Hematopoietic multipotent progenitor cell treated with erythropoietin and hydrocortisone succinate and interleukin-3 and kit ligand, for 15 days (in vitro differentiated cells): ENCODE measurements around the gene SERBP1.
"Not testable (repeated sequence)": the region's sequence is repeated elsewhere in the genome, so short reads cannot be mapped to it uniquely, and the experiment has no call there.

ENCODE experiments used
- DNase-seq: peaks from one replicate; pipeline ENCODE4 v3.0.0-alpha.2; 2015; ENCODE audit warnings: low spot score

Gene SERBP1

GRCh38 chr1:67430358-67431155, at the start of gene SERBP1:
SERBP1 (minus strand) TSS chr1:67430402; CDS start chr1:67430300, 102 bp downstream.
- peak; percentile 93 for DNase-seq

DNA sequence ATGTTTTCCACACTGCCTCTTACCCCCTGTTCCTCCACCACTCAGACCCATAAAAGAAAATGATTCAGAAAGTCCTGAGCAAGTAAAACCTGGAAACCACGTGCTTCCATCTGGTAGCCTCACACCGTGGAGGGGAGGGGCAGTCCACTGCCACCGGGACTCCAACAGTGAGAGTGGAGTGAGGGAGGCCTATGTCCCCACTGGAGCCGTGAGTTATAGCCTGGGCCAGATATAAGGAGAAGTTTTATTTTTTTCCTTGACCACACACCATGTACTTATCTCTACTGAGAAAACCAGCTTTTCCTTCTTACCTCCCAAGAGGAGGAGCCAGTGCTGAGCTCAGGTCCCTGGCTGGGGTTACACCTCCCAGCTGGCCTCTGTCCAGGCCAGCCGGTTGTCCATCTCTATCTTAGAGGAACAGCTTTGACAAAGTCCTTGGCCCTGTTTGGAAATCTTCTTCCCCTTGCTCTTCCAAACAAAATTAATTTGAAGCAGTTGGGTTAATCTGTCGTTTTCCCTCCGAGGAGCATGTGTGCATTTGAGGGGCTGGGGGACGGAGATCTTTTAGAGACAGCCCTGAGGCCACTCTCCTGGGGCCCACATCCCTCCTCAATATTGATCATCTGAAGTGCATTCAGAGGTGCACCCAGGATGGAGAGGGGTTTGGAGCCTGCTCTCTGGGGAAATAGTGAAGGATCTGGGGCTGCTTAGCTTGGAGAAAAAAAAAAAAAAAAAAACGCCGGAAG, 49.1 kb upstream of the SERBP1 start:
- no peak for DNase-seq

GRCh38 chr1:67476906-67477305, 46.7 kb upstream of the SERBP1 start:
- no peak for DNase-seq

DNA sequence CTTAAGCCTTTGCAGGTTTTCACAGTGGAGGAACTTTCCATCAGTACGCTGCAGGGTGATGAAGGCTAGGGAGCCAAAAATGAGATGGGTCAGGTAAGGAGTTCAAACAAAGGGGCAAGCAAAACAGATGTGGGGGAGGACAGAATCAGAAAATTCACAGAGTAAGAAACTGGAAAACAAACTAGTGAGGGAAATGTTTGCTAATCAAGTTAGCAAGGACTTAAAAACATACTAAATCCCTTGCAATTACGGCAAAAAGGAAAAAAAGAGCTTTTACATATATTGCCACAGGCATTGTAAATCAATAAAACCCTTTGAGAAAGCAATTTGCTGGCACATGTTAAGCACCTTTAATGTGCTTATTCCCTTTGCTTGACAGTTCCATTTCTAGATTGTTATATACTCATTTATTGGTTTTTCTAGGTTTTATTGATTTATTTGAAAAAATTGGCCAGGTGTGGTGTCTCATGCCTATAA, 45.8 kb upstream of the SERBP1 start:
- no peak for DNase-seq

- no peak for DNase-seq
Observed at GRCh38 chr1:67472056-67472455, 41.9 kb upstream of the SERBP1 start.

- no peak for DNase-seq
Observed at GRCh38 chr1:67469431-67469830, 39.2 kb upstream of the SERBP1 start.

DNA sequence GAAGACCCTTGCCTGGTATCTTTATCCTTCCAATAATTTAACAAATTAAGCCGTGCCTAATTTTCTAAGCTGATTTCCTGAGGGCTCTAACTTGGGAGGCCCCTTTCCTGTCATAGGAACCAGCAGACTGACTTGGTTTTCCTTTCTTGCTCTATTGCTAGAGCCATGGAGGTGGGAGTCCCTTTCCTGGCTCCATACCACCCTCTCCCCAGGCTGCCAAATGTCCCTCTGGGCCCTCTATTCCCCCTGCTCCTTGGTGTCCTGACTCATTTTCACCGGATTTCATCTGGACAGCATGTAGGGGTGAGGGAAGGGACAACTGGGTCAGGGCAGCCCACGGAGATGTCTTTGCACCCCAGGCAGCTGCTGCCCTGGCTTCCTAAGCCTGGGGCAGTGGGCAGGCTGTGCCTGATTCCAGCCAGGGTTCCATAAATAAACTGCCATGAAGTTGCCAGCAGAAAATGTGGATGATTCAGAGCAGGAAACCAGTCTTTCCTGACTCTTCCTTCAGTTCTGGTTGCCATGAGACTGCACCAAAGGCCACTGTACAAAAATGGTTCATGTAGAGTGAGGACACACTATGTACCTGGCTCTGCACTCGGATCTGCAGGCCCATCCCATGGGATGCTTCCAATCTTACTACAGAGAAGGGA, 38.0 kb upstream of the SERBP1 start:
- DNase-seq, result no peak

- no peak for DNase-seq
Observed at GRCh38 chr1:67465375-67465774, 35.2 kb upstream of the SERBP1 start.

- no peak for DNase-seq
Observed at GRCh38 chr1:67464746-67465145, 34.5 kb upstream of the SERBP1 start.

DNA sequence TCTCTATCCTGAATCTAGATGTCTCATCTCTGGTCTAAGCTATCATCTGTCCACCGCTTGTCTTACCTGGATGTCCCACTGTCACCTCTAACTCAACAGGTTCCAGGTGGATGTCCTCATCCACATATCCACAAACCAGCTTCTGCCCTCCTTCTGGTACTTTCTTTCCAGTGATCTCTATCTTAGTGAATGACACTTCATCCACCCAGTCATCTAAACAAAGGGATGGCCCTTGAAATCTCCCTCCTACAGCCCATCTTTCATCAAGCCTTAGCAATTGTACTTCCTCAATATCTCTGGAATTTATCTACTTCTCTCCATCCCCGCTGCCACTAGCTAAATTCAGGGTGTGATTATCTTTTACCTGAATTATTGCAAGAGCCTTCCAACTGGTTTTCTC, 33.9 kb upstream of the SERBP1 start:
- DNase-seq, result no peak

- DNase-seq, result no peak
Observed at GRCh38 chr1:67463298-67463955, 33.2 kb upstream of the SERBP1 start.

- no peak for DNase-seq
Observed at GRCh38 chr1:67460676-67461500, 30.7 kb upstream of the SERBP1 start.

DNA sequence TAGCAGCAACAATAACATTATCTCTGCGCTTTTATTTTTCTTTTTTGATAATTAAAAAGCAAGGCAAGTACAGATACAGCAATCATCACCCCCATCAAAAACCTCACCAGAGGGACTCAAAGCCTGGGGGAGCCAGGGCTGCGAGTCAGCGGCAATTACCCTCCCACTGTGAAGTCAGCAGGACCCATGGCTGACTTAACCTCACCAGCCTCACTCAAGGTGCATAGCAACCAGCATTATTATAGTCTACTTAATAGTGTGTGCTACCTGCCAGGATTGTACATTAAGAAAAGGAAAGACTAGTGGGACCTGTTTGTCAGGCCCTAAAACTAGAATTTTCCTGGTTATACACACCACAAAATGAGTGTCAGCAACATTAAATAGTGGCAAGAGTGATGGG, 28.9 kb upstream of the SERBP1 start:
- DNase-seq, result no peak

- no peak for DNase-seq
Observed at GRCh38 chr1:67458663-67459062, 28.5 kb upstream of the SERBP1 start.

GRCh38 chr1:67457247-67457646, 27.0 kb upstream of the SERBP1 start:
- no peak for DNase-seq

DNA sequence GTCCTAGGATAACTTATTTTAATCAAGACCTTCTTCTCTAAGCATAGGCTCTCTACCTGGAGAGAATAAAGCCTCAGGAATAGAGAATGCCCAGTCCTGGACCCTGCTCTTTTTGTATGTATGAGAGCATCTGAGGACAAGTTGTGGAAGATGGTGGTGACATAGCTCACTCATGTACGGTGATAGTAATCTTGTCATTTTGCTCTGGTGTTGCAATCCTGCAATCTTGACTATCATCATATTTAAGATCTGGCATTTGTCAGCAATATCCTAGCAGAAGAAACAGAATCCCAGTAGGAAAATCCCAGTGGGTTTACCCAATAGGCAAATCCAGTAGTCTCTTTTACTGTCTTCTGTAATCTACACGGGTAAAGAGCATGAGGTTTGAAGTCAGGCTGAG, 21.6 kb upstream of the SERBP1 start:
- no peak for DNase-seq

DNA sequence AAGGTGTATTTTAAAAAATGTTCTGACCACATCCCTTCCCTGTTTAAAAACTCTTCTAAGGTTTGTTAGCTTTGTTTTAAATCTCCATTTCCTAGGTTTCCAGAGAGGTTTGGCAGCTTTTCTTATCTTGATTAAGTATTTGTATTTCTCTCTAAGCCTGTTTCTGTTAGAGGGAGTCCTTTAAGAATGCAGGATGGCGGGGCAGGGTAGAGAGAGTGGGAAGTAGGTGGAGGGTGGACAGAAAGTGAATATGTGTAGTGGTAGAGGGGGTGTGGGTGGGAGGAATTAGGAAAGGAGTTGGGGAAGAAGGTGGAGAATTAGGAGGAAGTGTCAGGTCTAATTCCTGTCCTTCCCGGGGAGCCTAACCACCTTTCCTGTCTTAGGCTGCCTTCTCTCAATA, 21.2 kb upstream of the SERBP1 start:
- DNase-seq, result no peak

DNA sequence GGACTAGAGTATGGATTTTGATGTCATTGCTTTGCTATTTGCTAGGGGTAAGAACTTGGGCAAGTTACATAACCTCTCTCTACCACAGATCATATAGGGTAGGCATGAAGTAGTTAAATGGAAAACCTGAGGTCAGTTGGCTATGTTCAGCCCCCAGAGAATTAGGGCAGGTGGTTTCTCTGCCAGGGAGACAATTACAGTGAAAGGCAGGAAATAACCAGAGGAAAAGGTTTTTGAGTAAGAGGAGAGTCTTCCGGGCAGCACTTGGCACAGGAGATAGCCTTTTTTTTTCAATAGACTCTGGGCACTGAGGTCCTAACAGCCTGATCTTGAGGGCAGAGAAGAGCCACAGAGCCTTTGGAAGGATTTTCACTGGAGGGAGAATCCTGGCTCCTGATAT, 16.7 kb upstream of the SERBP1 start:
- DNase-seq, result no peak

- DNase-seq, result not testable (repeated sequence)
Observed at GRCh38 chr1:67446014-67446413, 15.8 kb upstream of the SERBP1 start.

DNA sequence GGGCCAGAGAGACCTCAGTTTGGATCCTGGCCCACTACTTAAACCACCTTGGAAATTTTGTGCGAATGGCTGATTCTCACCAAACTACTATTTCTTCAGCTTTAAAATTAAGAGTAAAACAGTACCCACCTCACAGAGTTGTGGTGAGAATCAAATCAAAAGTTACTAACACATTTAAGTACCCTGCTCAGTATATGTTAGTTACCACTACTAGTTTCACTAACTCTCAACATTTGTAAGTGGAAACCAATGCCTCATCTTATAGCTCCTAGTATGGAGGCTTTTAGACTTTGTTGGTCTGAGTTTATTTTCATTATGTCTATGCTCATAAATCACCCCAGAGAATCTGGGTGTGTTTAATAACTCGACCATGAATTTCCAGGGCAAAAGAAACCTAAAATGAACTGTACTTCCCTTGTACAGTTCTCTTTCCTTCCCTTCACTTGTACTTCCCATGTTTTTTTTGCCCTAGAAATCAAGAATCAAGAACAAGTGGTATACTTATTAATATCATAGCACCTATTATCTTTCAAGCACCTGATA, 11.6 kb upstream of the SERBP1 start:
- no peak for DNase-seq

- peak; percentile 54 for DNase-seq
Observed at GRCh38 chr1:67441183-67441582, 11.0 kb upstream of the SERBP1 start.
